ENCODE measurements around the gene ZMYM2. TPM values are rescaled to one million over a fixed set of nuclear protein-coding genes. Genes with fewer than 3 reads are reported as not detected.

The ZMYM2 gene
- total and polyA plus RNA-seq, 2 donors (not counting 3 experiments of a cell fraction or from before 2014, with no cell fraction given) = 14.7 to 75.3 TPM

- ChIA-PET CTCF (interaction anchor here (0.6 to 1.9 kb wide), 4 partner anchors 8 to 32 kb away, joined by 3 to 14 read pairs (median 4); no protein-coding TSS in a partner anchor), POLR2A (interaction anchor here (0.7 kb wide), 1 partner anchor 1145 kb away, joined by 5 read pairs; no protein-coding TSS in a partner anchor)
- dilution Hi-C loops (cut with MboI; ENCODE audit: extremely low pct_ligation_motif_present, low sequenced_read_pairs) = no loop called here
- Histone ChIP-seq H3K27ac (ENCODE audit: insufficient read depth, low read depth, low read length) (no peak overlapping the region), H3K4me3 (replicated peaks in 1 of 3; ENCODE audit: insufficient read depth in 1 of 3, low read depth in 1 of 3, low read length in 3 of 3) (no peak overlapping the region), H4K20me1 (replicated peaks; ENCODE audit: control insufficient read depth, extremely low read depth, insufficient read depth, low read length) (no peaks in the 10 kb centered on the region), H3K27me3 (ENCODE audit: control insufficient read depth in 2 of 2, insufficient read depth in 2 of 2, low read length in 2 of 2) (peaks cover 24 to 31% of the 10 kb centered on the region in 2 experiments), H3K79me2 (ENCODE audit: control insufficient read depth, insufficient read depth, low read length) (no peaks in the 10 kb centered on the region), H3K9me1 (replicated peaks; ENCODE audit: control insufficient read depth, extremely low read depth, insufficient read depth, low read length) (no peaks in the 10 kb centered on the region), H2AFZ (ENCODE audit: low read depth, low read length) (no peak overlapping the region), H3K4me1 (ENCODE audit: control insufficient read depth, extremely low read depth, insufficient read depth, low read length) (peaks cover 4% of the 10 kb centered on the region), H3K36me3 (ENCODE audit: control insufficient read depth in 2 of 2, extremely low read depth in 1 of 2, insufficient read depth in 2 of 2, low read length in 2 of 2) (no peaks in the 10 kb centered on the region), H3K9ac (replicated peaks; ENCODE audit: extremely low read depth, insufficient read depth, low read length) (no peak overlapping the region), H3K9me3 (replicated peaks; ENCODE audit: control insufficient read depth, insufficient read depth, low read length) (no peaks in the 10 kb centered on the region), H3K4me2 (ENCODE audit: insufficient read depth, low read length) (no peak overlapping the region)
- BruUV-seq (replicated peaks) = no TSS peak
- intact Hi-C loops (cut with micrococcal nuclease) = loop anchor here (1.0 kb wide), 1 partner anchor 7 kb away; no protein-coding TSS in a partner anchor
- TF ChIP-seq, protein P1, sequence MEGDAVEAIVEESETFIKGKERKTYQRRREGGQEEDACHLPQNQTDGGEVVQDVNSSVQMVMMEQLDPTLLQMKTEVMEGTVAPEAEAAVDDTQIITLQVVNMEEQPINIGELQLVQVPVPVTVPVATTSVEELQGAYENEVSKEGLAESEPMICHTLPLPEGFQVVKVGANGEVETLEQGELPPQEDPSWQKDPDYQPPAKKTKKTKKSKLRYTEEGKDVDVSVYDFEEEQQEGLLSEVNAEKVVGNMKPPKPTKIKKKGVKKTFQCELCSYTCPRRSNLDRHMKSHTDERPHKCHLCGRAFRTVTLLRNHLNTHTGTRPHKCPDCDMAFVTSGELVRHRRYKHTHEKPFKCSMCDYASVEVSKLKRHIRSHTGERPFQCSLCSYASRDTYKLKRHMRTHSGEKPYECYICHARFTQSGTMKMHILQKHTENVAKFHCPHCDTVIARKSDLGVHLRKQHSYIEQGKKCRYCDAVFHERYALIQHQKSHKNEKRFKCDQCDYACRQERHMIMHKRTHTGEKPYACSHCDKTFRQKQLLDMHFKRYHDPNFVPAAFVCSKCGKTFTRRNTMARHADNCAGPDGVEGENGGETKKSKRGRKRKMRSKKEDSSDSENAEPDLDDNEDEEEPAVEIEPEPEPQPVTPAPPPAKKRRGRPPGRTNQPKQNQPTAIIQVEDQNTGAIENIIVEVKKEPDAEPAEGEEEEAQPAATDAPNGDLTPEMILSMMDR (IDR thresholded peaks at IDR 0.05; ENCODE audit: extremely low read depth in 1 of 2, insufficient read depth in 1 of 2, low read depth in 1 of 2, low read length in 2 of 2) = no peak
- TF ChIP-seq MYC (IDR thresholded peaks at IDR 0.05; ENCODE audit: low read depth, low read length) = no peak
- no peak for TF ChIP-seq JUN (IDR thresholded peaks at IDR 0.05; ENCODE audit: borderline replicate concordance, insufficient read depth, insufficient read length, low read depth)
- no peak for FAIRE-seq
- DNase-seq (ENCODE audit: low read depth, low spot score) = no peak
These were observed 168.2 kb downstream of the ZMYM2 start for GRCh38 chr13:20126541-20127261.

- no peaks in the 10 kb centered on the region for H3K36me3 ChIP-seq (ENCODE audit: control insufficient read depth in 2 of 2, extremely low read depth in 1 of 2, insufficient read depth in 2 of 2, low read length in 2 of 2)
- peak overlapping the region; percentile 84 for H3K4me2 ChIP-seq (ENCODE audit: insufficient read depth, low read length)
- H3K9me3 ChIP-seq (replicated peaks; ENCODE audit: control insufficient read depth, insufficient read depth, low read length) = no peaks in the 10 kb centered on the region
- no TSS peak for BruUV-seq (replicated peaks)
- no peaks in the 10 kb centered on the region for H3K79me2 ChIP-seq (ENCODE audit: control insufficient read depth, insufficient read depth, low read length)
- H3K4me1 ChIP-seq (ENCODE audit: control insufficient read depth, extremely low read depth, insufficient read depth, low read length) = peaks cover 4% of the 10 kb centered on the region
- peaks cover 24 to 31% of the 10 kb centered on the region in 2 experiments for H3K27me3 ChIP-seq (ENCODE audit: control insufficient read depth in 2 of 2, insufficient read depth in 2 of 2, low read length in 2 of 2)
- H3K27ac ChIP-seq (ENCODE audit: insufficient read depth, low read depth, low read length) = no peak overlapping the region
- H2AFZ ChIP-seq (ENCODE audit: low read depth, low read length) = peak overlapping the region; percentile 81
- POLR2A ChIA-PET = interaction anchor here (0.7 to 1.5 kb wide), 2 partner anchors 8 to 1144 kb away, joined by 5 read pairs; no protein-coding TSS in a partner anchor
- dilution Hi-C loops (cut with MboI; ENCODE audit: extremely low pct_ligation_motif_present, low sequenced_read_pairs) = no loop called here
- CTCF ChIA-PET = interaction anchor here (0.6 to 1.9 kb wide), 11 partner anchors 9 to 798 kb away, joined by 3 to 14 read pairs (median 3); partner anchors contain the start of gene GJA3
- peak overlapping the region in 1 of 3 experiments; percentile 5 for H3K4me3 ChIP-seq (replicated peaks in 1 of 3; ENCODE audit: insufficient read depth in 1 of 3, low read depth in 1 of 3, low read length in 3 of 3)
- H4K20me1 ChIP-seq (replicated peaks; ENCODE audit: control insufficient read depth, extremely low read depth, insufficient read depth, low read length) = no peaks in the 10 kb centered on the region
- no peak for TF ChIP-seq GATA2 (IDR thresholded peaks at IDR 0.05; ENCODE audit: insufficient read depth, insufficient read length, low read depth, low read length)
- intact Hi-C loops (cut with micrococcal nuclease) = loop anchor here (1.0 kb wide), 1 partner anchor 8 kb away; no protein-coding TSS in a partner anchor
- DNase-seq (ENCODE audit: low read depth, low spot score) (no peak), FAIRE-seq (no peak)
- no peak overlapping the region for H3K9ac ChIP-seq (replicated peaks; ENCODE audit: extremely low read depth, insufficient read depth, low read length)
- H3K9me1 ChIP-seq (replicated peaks; ENCODE audit: control insufficient read depth, extremely low read depth, insufficient read depth, low read length) = no peaks in the 10 kb centered on the region
These were observed 168.7 kb downstream of the ZMYM2 start for GRCh38 chr13:20127262-20127561.
